ENCODE results near the gene CPNE9. TPM values are rescaled to one million over a fixed set of nuclear protein-coding genes. Genes with fewer than 3 reads are reported as not detected.

The CPNE9 gene
- total RNA-seq, 4 donors from 2014 or later: not detected

GRCh38 chr3:9721700-9722060 is 18.0 kb downstream of the CPNE9 start:
- Histone ChIP-seq H3K9me3 (no peaks in the 10 kb centered on the region), H3K36me3 (no peaks in the 10 kb centered on the region), H3K27ac (no peak overlapping the region), H3K4me1 (no peaks in the 10 kb centered on the region), H3K4me3 (no peak overlapping the region), H3K27me3 (no peaks in the 10 kb centered on the region)
- intact Hi-C loops (cut with DNase I; ENCODE audit: low total_unique reads): no loop called here
- 71 to 100% methylated on average over 1 to 2 of the region's 2 CpGs for WGBS, 2 donors (ENCODE audit: low coverage in 1 of 2)
- DNase-seq: no peak
- TF ChIP-seq POLR2A (IDR thresholded peaks at IDR 0.05) (no peak), EP300 (IDR thresholded peaks at IDR 0.05; ENCODE audit: low read depth) (no peak), POLR2AphosphoS5 (IDR thresholded peaks at IDR 0.05) (no peak), CTCF (IDR thresholded peaks at IDR 0.05) (no peak)
- in situ Hi-C loops (cut with MboI; ENCODE audit: low pct_ligation_motif_present in 1 of 4, low pct_unique_long_range_greater_than_20kb in 1 of 4, low sequenced_read_pairs in 3 of 4): no loop called here

GRCh38 chr3:9725775-9726515 is 22.3 kb downstream of the CPNE9 start:
- H3K4me3 ChIP-seq: no peak overlapping the region
- in situ Hi-C loops (cut with MboI; ENCODE audit: low pct_ligation_motif_present in 1 of 4, low pct_unique_long_range_greater_than_20kb in 1 of 4, low sequenced_read_pairs in 3 of 4): no loop called here

GRCh38 chr3:9727041-9727595 is 23.5 kb downstream of the CPNE9 start:
- no peak for TF ChIP-seq POLR2AphosphoS5 (IDR thresholded peaks at IDR 0.05)
- peak in 3 of 5 experiments; percentile 16 to 22 (median 19) for TF ChIP-seq CTCF (IDR thresholded peaks at IDR 0.05)
- no peak for TF ChIP-seq POLR2A (IDR thresholded peaks at IDR 0.05)
- TF ChIP-seq EP300 (IDR thresholded peaks at IDR 0.05; ENCODE audit: low read depth): no peak
- in situ Hi-C loops (cut with MboI; ENCODE audit: low pct_ligation_motif_present in 1 of 4, low pct_unique_long_range_greater_than_20kb in 1 of 4, low sequenced_read_pairs in 3 of 4): no loop called here
- Histone ChIP-seq H3K36me3 (no peaks in the 10 kb centered on the region), H3K4me3 (no peak overlapping the region), H3K4me1 (peaks cover 0 to 8% (median 6%) of the 10 kb centered on the region in 4 donors), H3K27ac (no peak overlapping the region), H3K9me3 (no peaks in the 10 kb centered on the region), H3K27me3 (no peaks in the 10 kb centered on the region)
- intact Hi-C loops (cut with DNase I; ENCODE audit: low total_unique reads): no loop called here
- WGBS, 2 donors (ENCODE audit: low coverage in 1 of 2): 0 to 19% methylated on average over 2 to 11 of the region's 11 CpGs
- no peak for DNase-seq

More at GRCh38 chr3:9725775-9726515, 22.3 kb downstream of the CPNE9 start:
- no peak for DNase-seq
- whole genome bisulfite sequencing, 2 donors (ENCODE audit: low coverage in 1 of 2): 80 to 85% methylated on average over 1 to 4 of the region's 4 CpGs
- peaks cover 0 to 7% (median 6%) of the 10 kb centered on the region in 4 donors for H3K4me1 ChIP-seq
- no peaks in the 10 kb centered on the region for H3K36me3 ChIP-seq
- intact Hi-C loops (cut with DNase I; ENCODE audit: low total_unique reads): no loop called here
- no peaks in the 10 kb centered on the region for H3K27me3 ChIP-seq
- H3K9me3 ChIP-seq: no peaks in the 10 kb centered on the region
- H3K27ac ChIP-seq: no peak overlapping the region
- TF ChIP-seq CTCF (IDR thresholded peaks at IDR 0.05): no peak
- TF ChIP-seq EP300 (IDR thresholded peaks at IDR 0.05; ENCODE audit: low read depth): no peak
- TF ChIP-seq POLR2AphosphoS5 (IDR thresholded peaks at IDR 0.05): no peak
- TF ChIP-seq POLR2A (IDR thresholded peaks at IDR 0.05): no peak

- Histone ChIP-seq H3K4me3 (no peak overlapping the region), H3K9me3 (no peaks in the 10 kb centered on the region), H3K27ac (no peak overlapping the region), H3K27me3 (no peaks in the 10 kb centered on the region), H3K4me1 (peaks cover 6 to 14% (median 12%) of the 10 kb centered on the region in 4 donors), H3K36me3 (no peaks in the 10 kb centered on the region)
- in situ Hi-C loops (cut with MboI; ENCODE audit: low pct_ligation_motif_present in 1 of 4, low pct_unique_long_range_greater_than_20kb in 1 of 4, low sequenced_read_pairs in 3 of 4): no loop called here
- no peak for DNase-seq
- intact Hi-C loops (cut with DNase I; ENCODE audit: low total_unique reads): no loop called here
- TF ChIP-seq POLR2A (IDR thresholded peaks at IDR 0.05) (no peak), CTCF (IDR thresholded peaks at IDR 0.05) (no peak), EP300 (IDR thresholded peaks at IDR 0.05; ENCODE audit: low read depth) (no peak), POLR2AphosphoS5 (IDR thresholded peaks at IDR 0.05) (no peak)
- WGBS, 2 donors (ENCODE audit: low coverage in 1 of 2): 89 to 100% methylated on average over 2 of the region's 2 CpGs
Observed at GRCh38 chr3:9727743-9728142, 24.1 kb downstream of the CPNE9 start.
